GM12891 (cell line): ENCODE results near the gene PRR23E.

ENCODE experiments used
- DNase-seq: peaks from one replicate; pipeline ENCODE4 v3.0.0; 2011; ENCODE audit warnings: low spot score; ENCODE audit not compliant: insufficient read length
- FAIRE-seq: peaks from 2 replicates; lab custom pipeline; 2011; peaks lifted over from hg19 to GRCh38; lab: Jason Lieb, UNC
- PAX5 ChIP-seq: IDR thresholded peaks from 2 replicates; pipeline ENCODE4 v1.6.1; 2011; ENCODE audit warnings: low read length, moderate library complexity, mild to moderate bottlenecking; ENCODE audit not compliant: insufficient read depth, severe bottlenecking
- POLR2A ChIP-seq: IDR thresholded peaks from 2 replicates; pipeline ENCODE4 v1.6.1; 2011; ENCODE audit warnings: low read depth, low read length, control low read depth
- POLR2AphosphoS5 ChIP-seq: IDR thresholded peaks from 2 replicates; pipeline ENCODE4 v1.6.1; 2011; ENCODE audit warnings: low read depth, low read length, control low read depth
- POU2F2 ChIP-seq: IDR thresholded peaks from 2 replicates; pipeline ENCODE4 v1.6.1; 2011; ENCODE audit warnings: low read depth, mild to moderate bottlenecking, control low read depth, low read length, moderate library complexity
- SPI1 ChIP-seq: IDR thresholded peaks from 2 replicates; pipeline ENCODE4 v1.6.1; 2011; ENCODE audit warnings: low read depth, low read length, control low read depth
- TAF1 ChIP-seq: IDR thresholded peaks from 2 replicates; pipeline ENCODE4 v1.6.1; 2011; ENCODE audit warnings: low read depth, low read length, control low read depth

The PRR23E gene

GRCh38 chr3:127247292-127247691 is 54.4 kb downstream of the PRR23E start:
- DNase-seq, result no peak
- no peak for FAIRE-seq
- TF ChIP-seq SPI1 (no peak), PAX5 (no peak), POU2F2 (no peak), POLR2AphosphoS5 (no peak), TAF1 (no peak), POLR2A (no peak)
